ENCODE data around the gene IL10RB.

GRCh38 chr21:33234635-33235520 is 31.3 kb upstream of the IL10RB start:
- TF ChIP-seq JUN (CRISPR knock-in tag; IDR thresholded peaks at IDR 0.05) (no peak), EP300 (IDR thresholded peaks at IDR 0.05; ENCODE audit: low read depth in 2 of 2, low read length in 2 of 2) (no peak), EP300 (CRISPR knock-in tag; IDR thresholded peaks at IDR 0.05; ENCODE audit: borderline replicate concordance) (no peak), KAT7 (CRISPR knock-in tag; IDR thresholded peaks at IDR 0.05; ENCODE audit: borderline replicate concordance) (no peak)
